Esophagus muscularis mucosa (tissue), 4 donors: ENCODE data around the gene PDE6C. TPM values are rescaled to one million over a fixed set of nuclear protein-coding genes. Genes with fewer than 3 reads are reported as not detected.

Source experiments
- DNase-seq: peaks from one replicate; pipeline ENCODE4 v3.0.0-alpha.2; 2017; ENCODE audit errors: extremely low spot score
- H3K27ac ChIP-seq, 4 donors: fragments of 200-600 bp; sonication (generic); replicated peaks in 1 of 4; 1 replicate in 3 of 4; 2 replicates in 1 of 4; pipeline ENCODE4 v1.5.1; 2016 to 2019; ENCODE audit warnings: mild to moderate bottlenecking in 1 of 4
- H3K27me3 ChIP-seq, 4 donors: fragments of 200-600 bp; sonication (generic); one replicate each; pipeline versions ENCODE4 v1.5.1 to v1.6.0; 2016 to 2019
- H3K36me3 ChIP-seq, 4 donors: fragments of 200-600 bp; sonication (generic); one replicate each; pipeline ENCODE4 v1.5.1; 2016 to 2019
- H3K4me1 ChIP-seq, 4 donors: fragments of 200-600 bp; sonication (generic); one replicate each; pipeline ENCODE4 v1.5.1; 2016 to 2019
- H3K4me3 ChIP-seq, 4 donors: fragments of 200-600 bp; sonication (generic); 1 replicate in 2 of 4; 2 replicates in 2 of 4; pipeline ENCODE4 v1.5.1; 2016 to 2019; ENCODE audit warnings: mild to moderate bottlenecking in 4 of 4, moderate library complexity in 1 of 4
- H3K9me3 ChIP-seq, 4 donors: fragments of 200-600 bp; sonication (generic); 1 replicate in 3 of 4; 2 replicates in 1 of 4; pipeline ENCODE4 v1.5.1; 2016 to 2019
- CTCF ChIP-seq, 3 experiments: fragments of 200-600 bp in 2 of 3; fragments of 450-650 bp in 1 of 3; sonication (generic) in 2 of 3; IDR thresholded peaks; one replicate each; pipeline ENCODE4 v1.5.1; 2017 to 2019; ENCODE audit warnings: antibody characterized with exemption in 3 of 3, mild to moderate bottlenecking in 2 of 3, moderate library complexity in 1 of 3
- EP300 ChIP-seq: sonication (generic); formaldehyde crosslinking; IDR thresholded peaks from one replicate; pipeline ENCODE4 v1.6.1; 2017; ENCODE audit warnings: antibody characterized with exemption
- POLR2A ChIP-seq: fragments of 450-650 bp; IDR thresholded peaks from one replicate; pipeline ENCODE4 v1.6.1; 2017; ENCODE audit warnings: antibody characterized with exemption, moderate library complexity, mild to moderate bottlenecking, low read depth
- POLR2AphosphoS5 ChIP-seq, 2 donors: sonication (generic); formaldehyde crosslinking; IDR thresholded peaks; one replicate each; pipeline ENCODE4 v1.6.1; 2017; ENCODE audit warnings: antibody characterized with exemption in 2 of 2
- WGBS: methylation state at CpG from one replicate; pipeline ENCODE4 v1.1.5; 2018; 5-methylcytosine and 5-hydroxymethylcytosine counted together
- intact Hi-C: fragments of 100-400 bp; cut with DNase I; formaldehyde crosslinking; loops from one replicate; pipeline ENCODE4 v1.15.1; 2023
- total RNA-seq, 4 donors: library from RNA; depleted of rRNA; stranded (reverse); fragments of >200 nt; gene quantifications; one replicate each; pipeline versions ENCODE4 v1.1.0 to v1.2.1, GENCODE V29; 2016

The PDE6C gene
- total RNA-seq, 4 donors from 2014 or later, result not detected

GRCh38 chr10:93577565-93577964 is 34.8 kb upstream of the PDE6C start:
- Histone ChIP-seq H3K4me1 (peaks cover 0 to 7% (median 3%) of the 10 kb centered on the region in 4 donors), H3K4me3 (no peak overlapping the region), H3K27ac (no peak overlapping the region), H3K36me3 (no peaks in the 10 kb centered on the region), H3K27me3 (peaks cover 0 to 12% (median 0%) of the 10 kb centered on the region in 4 donors), H3K9me3 (peaks cover 0 to 7% (median 5%) of the 10 kb centered on the region in 4 donors)
- 92% methylated on average over 3 of the region's 3 CpGs for WGBS
- no peak for TF ChIP-seq EP300
- TF ChIP-seq POLR2A, result no peak
- no peak for TF ChIP-seq CTCF (IDR thresholded peaks at IDR 0.05)
- no peak for TF ChIP-seq POLR2AphosphoS5 (IDR thresholded peaks at IDR 0.05)
- no peak for DNase-seq
- intact Hi-C loops, result no loop called here

GRCh38 chr10:93579089-93579488 is 33.2 kb upstream of the PDE6C start:
- H3K27me3 ChIP-seq, result peaks cover 0 to 12% (median 0%) of the 10 kb centered on the region in 4 donors
- intact Hi-C loops, result no loop called here
- no peak for TF ChIP-seq POLR2AphosphoS5 (IDR thresholded peaks at IDR 0.05)
- no peak for TF ChIP-seq POLR2A
- no peak for TF ChIP-seq EP300
- no peak for TF ChIP-seq CTCF (IDR thresholded peaks at IDR 0.05)
- 85% methylated on average over 7 of the region's 7 CpGs for WGBS
- no peaks in the 10 kb centered on the region for H3K4me1 ChIP-seq
- H3K9me3 ChIP-seq, result peaks cover 0 to 7% (median 5%) of the 10 kb centered on the region in 4 donors
- DNase-seq, result no peak
- no peak overlapping the region for H3K4me3 ChIP-seq
- no peaks in the 10 kb centered on the region for H3K36me3 ChIP-seq
- H3K27ac ChIP-seq, result no peak overlapping the region

GRCh38 chr10:93579985-93580711 is 32.2 kb upstream of the PDE6C start:
- Histone ChIP-seq H3K27ac (no peak overlapping the region), H3K9me3 (peaks cover 0 to 7% (median 5%) of the 10 kb centered on the region in 4 donors), H3K36me3 (no peaks in the 10 kb centered on the region), H3K4me1 (no peaks in the 10 kb centered on the region), H3K27me3 (peaks cover 0 to 12% (median 0%) of the 10 kb centered on the region in 4 donors), H3K4me3 (no peak overlapping the region)
- intact Hi-C loops, result no loop called here
- whole genome bisulfite sequencing, result 85% methylated on average over 3 of the region's 3 CpGs
- DNase-seq, result no peak
- TF ChIP-seq CTCF (IDR thresholded peaks at IDR 0.05) (no peak), EP300 (no peak), POLR2AphosphoS5 (IDR thresholded peaks at IDR 0.05) (no peak), POLR2A (no peak)

- Histone ChIP-seq H3K4me1 (no peaks in the 10 kb centered on the region), H3K27ac (no peak overlapping the region), H3K36me3 (no peaks in the 10 kb centered on the region), H3K9me3 (peaks cover 0 to 7% (median 5%) of the 10 kb centered on the region in 4 donors), H3K27me3 (peaks cover 0 to 12% (median 0%) of the 10 kb centered on the region in 4 donors), H3K4me3 (no peak overlapping the region)
- TF ChIP-seq POLR2AphosphoS5 (IDR thresholded peaks at IDR 0.05) (no peak), POLR2A (no peak), EP300 (no peak), CTCF (IDR thresholded peaks at IDR 0.05) (no peak)
- WGBS, result 30% methylated on average over 6 of the region's 6 CpGs
- no peak for DNase-seq
- intact Hi-C loops, result no loop called here
Measured at GRCh38 chr10:93580828-93581227, 31.5 kb upstream of the PDE6C start.
